ENCODE results near the gene SEPTIN5. TPM values are rescaled to one million over a fixed set of nuclear protein-coding genes. Genes with fewer than 3 reads are reported as not detected.

The SEPTIN5 gene
- total RNA-seq, 1 experiment from 2014 or later, result 2.0 TPM

DNA sequence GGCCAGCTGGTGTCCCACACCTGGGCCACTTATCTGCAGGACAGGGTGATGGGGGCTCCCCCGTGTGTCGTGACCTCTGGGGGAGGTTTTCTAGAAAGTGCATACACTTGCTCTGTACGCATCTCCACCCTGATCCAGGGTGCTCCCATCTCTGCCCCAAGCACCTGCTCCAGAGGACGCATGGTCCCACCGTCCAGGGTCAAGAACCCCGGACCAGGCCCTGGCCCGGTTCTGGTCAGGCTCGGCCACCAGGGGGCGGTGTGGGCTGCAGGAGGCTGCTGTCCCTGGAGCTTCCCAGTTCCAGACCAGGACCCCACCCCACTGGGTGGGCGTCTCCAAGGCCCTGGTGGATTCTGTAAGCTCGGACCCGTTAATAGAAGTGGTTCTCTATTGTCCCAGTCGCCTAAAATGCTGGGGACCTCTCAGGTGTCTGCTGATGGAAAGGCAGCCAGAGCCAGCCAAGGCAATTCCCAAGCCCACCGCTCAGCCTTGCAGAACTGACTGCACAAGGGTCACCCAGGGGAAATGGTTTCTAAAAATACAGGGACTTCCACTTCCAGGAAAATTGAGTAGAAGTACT, 34.7 kb upstream of the SEPTIN5 start:
- intact Hi-C loops (cut with micrococcal nuclease), result loop anchor here (5.0 kb wide), 1 partner anchor 38 kb away; no protein-coding TSS in a partner anchor
- no peak overlapping the region for H3K27ac Mint-ChIP-seq (ENCODE audit: low read depth, unreplicated experiment)
- peaks cover 6% of the 10 kb centered on the region for H3K9me3 Mint-ChIP-seq (ENCODE audit: unreplicated experiment)
- TF ChIP-seq CTCF (IDR thresholded peaks at IDR 0.05; ENCODE audit: unreplicated experiment), result peak; percentile 67
- peaks cover 53% of the 10 kb centered on the region for H3K27me3 Mint-ChIP-seq (ENCODE audit: insufficient read depth, unreplicated experiment)
- H3K4me3 Mint-ChIP-seq (ENCODE audit: unreplicated experiment), result no peak overlapping the region
- CTCF ChIA-PET, result interaction anchor here (0.6 to 2.0 kb wide), 14 partner anchors 8 to 715 kb away, joined by 3 to 7 read pairs (median 3); no protein-coding TSS in a partner anchor
- POLR2A ChIA-PET, result interaction anchor here (0.6 kb wide), 1 partner anchor 189 kb away, joined by 3 read pairs; no protein-coding TSS in a partner anchor
- peaks cover under 1% of the 10 kb centered on the region for H3K4me1 Mint-ChIP-seq (ENCODE audit: insufficient read depth, unreplicated experiment)
- BruUV-seq (replicated peaks), result no TSS peak
- H3K36me3 Mint-ChIP-seq (ENCODE audit: insufficient read depth, unreplicated experiment), result no peaks in the 10 kb centered on the region
- peak; percentile 11 for DNase-seq (ENCODE audit: unreplicated experiment)

DNA sequence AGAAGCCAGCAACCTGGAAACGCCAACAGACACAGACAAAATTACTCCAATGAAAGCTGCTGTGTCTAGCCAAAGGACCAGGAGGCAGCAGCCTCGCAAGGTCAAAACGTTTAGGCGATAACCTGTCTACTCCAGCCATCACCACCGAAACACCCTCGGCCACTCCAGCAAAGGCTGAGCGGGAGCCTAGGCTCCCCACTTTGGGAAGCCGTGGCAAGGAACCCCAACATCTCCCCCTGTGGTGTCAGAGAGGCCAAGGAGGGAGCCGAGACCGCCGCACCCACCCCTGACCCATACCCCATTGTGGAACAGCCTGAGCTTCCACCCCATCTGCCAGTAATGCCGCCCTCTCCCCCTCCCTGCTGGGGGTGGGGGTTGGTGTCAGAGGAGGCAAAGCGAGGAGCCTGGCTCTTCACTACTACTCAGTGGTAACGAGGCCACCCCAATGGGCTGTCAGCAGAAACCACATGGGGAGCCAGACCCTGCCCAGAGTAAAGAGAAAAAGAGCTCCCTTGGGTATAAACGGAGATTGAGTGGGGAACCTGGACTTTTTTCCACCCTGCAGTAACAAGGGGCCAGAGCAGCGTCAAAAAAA, 33.9 kb upstream of the SEPTIN5 start:
- Mint-ChIP-seq H3K4me3 (ENCODE audit: unreplicated experiment) (no peak overlapping the region), H3K4me1 (ENCODE audit: insufficient read depth, unreplicated experiment) (no peaks in the 10 kb centered on the region), H3K36me3 (ENCODE audit: insufficient read depth, unreplicated experiment) (no peaks in the 10 kb centered on the region), H3K27me3 (ENCODE audit: insufficient read depth, unreplicated experiment) (peaks cover 47% of the 10 kb centered on the region), H3K27ac (ENCODE audit: low read depth, unreplicated experiment) (no peak overlapping the region), H3K9me3 (ENCODE audit: unreplicated experiment) (peaks cover 6% of the 10 kb centered on the region)
- DNase-seq (ENCODE audit: unreplicated experiment), result no peak
- POLR2A ChIA-PET, result no interaction called here
- TF ChIP-seq CTCF (IDR thresholded peaks at IDR 0.05; ENCODE audit: unreplicated experiment), result no peak
- CTCF ChIA-PET, result interaction anchor here (0.6 to 2.0 kb wide), 14 partner anchors 7 to 715 kb away, joined by 3 to 7 read pairs (median 3); no protein-coding TSS in a partner anchor
- intact Hi-C loops (cut with micrococcal nuclease), result no loop called here
- BruUV-seq (replicated peaks), result no TSS peak

GRCh38 chr22:19680911-19681862, 33.1 kb upstream of the SEPTIN5 start:
- no peak overlapping the region for H3K4me3 Mint-ChIP-seq (ENCODE audit: unreplicated experiment)
- BruUV-seq (replicated peaks), result no TSS peak
- no peak for DNase-seq (ENCODE audit: unreplicated experiment)
- peaks cover 39% of the 10 kb centered on the region for H3K27me3 Mint-ChIP-seq (ENCODE audit: insufficient read depth, unreplicated experiment)
- H3K4me1 Mint-ChIP-seq (ENCODE audit: insufficient read depth, unreplicated experiment), result no peaks in the 10 kb centered on the region
- H3K27ac Mint-ChIP-seq (ENCODE audit: low read depth, unreplicated experiment), result no peak overlapping the region
- no peaks in the 10 kb centered on the region for H3K36me3 Mint-ChIP-seq (ENCODE audit: insufficient read depth, unreplicated experiment)
- TF ChIP-seq CTCF (IDR thresholded peaks at IDR 0.05; ENCODE audit: unreplicated experiment), result no peak
- H3K9me3 Mint-ChIP-seq (ENCODE audit: unreplicated experiment), result peaks cover 6% of the 10 kb centered on the region
- intact Hi-C loops (cut with micrococcal nuclease), result no loop called here
- ChIA-PET CTCF (interaction anchor here (0.7 to 2.0 kb wide), 4 partner anchors 7 to 142 kb away, joined by 3 to 7 read pairs (median 4); no protein-coding TSS in a partner anchor), POLR2A (no interaction called here)

DNA sequence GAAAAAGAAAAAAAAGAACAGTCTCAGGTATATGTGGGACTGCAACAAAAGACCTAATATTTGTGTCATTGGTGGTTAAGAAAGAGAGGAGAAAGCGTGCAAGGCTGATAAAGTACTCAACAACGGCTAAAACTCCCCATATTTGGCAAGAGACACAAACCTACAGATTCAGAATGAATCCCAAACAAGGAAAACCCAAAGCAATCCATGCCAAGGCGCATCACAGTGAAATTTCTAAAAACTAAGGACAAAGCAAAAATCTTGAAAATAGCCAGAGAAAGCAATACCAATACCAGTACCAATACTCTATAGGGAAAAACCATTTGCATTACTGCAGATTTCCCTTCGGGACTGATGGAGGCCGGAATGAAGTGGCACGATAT, 32.4 kb upstream of the SEPTIN5 start:
- no peak overlapping the region for H3K27ac Mint-ChIP-seq (ENCODE audit: low read depth, unreplicated experiment)
- peaks cover 6% of the 10 kb centered on the region for H3K9me3 Mint-ChIP-seq (ENCODE audit: unreplicated experiment)
- H3K36me3 Mint-ChIP-seq (ENCODE audit: insufficient read depth, unreplicated experiment), result no peaks in the 10 kb centered on the region
- POLR2A ChIA-PET, result no interaction called here
- no peak overlapping the region for H3K4me3 Mint-ChIP-seq (ENCODE audit: unreplicated experiment)
- BruUV-seq (replicated peaks), result no TSS peak
- peaks cover 36% of the 10 kb centered on the region for H3K27me3 Mint-ChIP-seq (ENCODE audit: insufficient read depth, unreplicated experiment)
- no peak for DNase-seq (ENCODE audit: unreplicated experiment)
- intact Hi-C loops (cut with micrococcal nuclease), result no loop called here
- H3K4me1 Mint-ChIP-seq (ENCODE audit: insufficient read depth, unreplicated experiment), result no peaks in the 10 kb centered on the region
- CTCF ChIA-PET, result interaction anchor here (0.7 kb wide), 1 partner anchor 143 kb away, joined by 3 read pairs; no protein-coding TSS in a partner anchor
- TF ChIP-seq CTCF (IDR thresholded peaks at IDR 0.05; ENCODE audit: unreplicated experiment), result no peak
